Stimulated activated CD4-positive, alpha-beta T cell treated with anti-CD3 and anti-CD28 coated beads, Interleukin-12 subunit alpha, Interleukin-12 subunit beta, amount 100 ng/mL, for 48 hours (primary cell): Measurements from ENCODE around the gene SLC12A9.

Source experiments
- DNase-seq, 3 donors: peaks; one replicate each; pipeline ENCODE4 v3.0.0-alpha.2; 2020; ENCODE audit warnings: low read depth in 2 of 3, low spot score in 1 of 3

The SLC12A9 gene

GRCh38 chr7:100882201-100882600 lies 29.7 kb downstream of the SLC12A9 start:
- no peak for DNase-seq

- DNase-seq = no peak
These were observed 30.4 kb downstream of the SLC12A9 start for GRCh38 chr7:100882785-100883526.

- DNase-seq = no peak
These were observed 32.4 kb downstream of the SLC12A9 start for GRCh38 chr7:100884736-100885439.

GRCh38 chr7:100885440-100886141 lies 33.1 kb downstream of the SLC12A9 start:
- no peak for DNase-seq

- DNase-seq = no peak
These were observed 33.8 kb downstream of the SLC12A9 start for GRCh38 chr7:100886142-100886935.

GRCh38 chr7:100886936-100887515 lies 34.5 kb downstream of the SLC12A9 start:
- no peak for DNase-seq

GRCh38 chr7:100887516-100888290 lies 35.2 kb downstream of the SLC12A9 start:
- DNase-seq = no peak

- no peak for DNase-seq
These were observed 35.9 kb downstream of the SLC12A9 start for GRCh38 chr7:100888291-100888987.

- DNase-seq = no peak
These were observed 36.7 kb downstream of the SLC12A9 start, which contains the start of gene UFSP1 for GRCh38 chr7:100888988-100889750. Gene UFSP1 (minus strand): TSS chr7:100889715. CDS start chr7:100889271, 444 bp downstream.

- no peak for DNase-seq
These were observed 38.4 kb downstream of the SLC12A9 start for GRCh38 chr7:100890653-100891567.

- DNase-seq = no peak
These were observed 39.2 kb downstream of the SLC12A9 start for GRCh38 chr7:100891568-100892247.

GRCh38 chr7:100892364-100893317 lies 40.1 kb downstream of the SLC12A9 start:
- DNase-seq = no peak

GRCh38 chr7:100893318-100893895 lies 40.9 kb downstream of the SLC12A9 start:
- DNase-seq = no peak

- DNase-seq = no peak
These were observed 41.6 kb downstream of the SLC12A9 start for GRCh38 chr7:100893910-100894721.
